ENCODE measurements around the gene BPHL.

- TF ChIP-seq YY1 (IDR thresholded peaks at IDR 0.05; ENCODE audit: insufficient read depth, insufficient read length) (no peak), ZNF274 (IDR thresholded peaks at IDR 0.05; ENCODE audit: low read depth, low read length) (no peak), SUZ12 (IDR thresholded peaks at IDR 0.05; ENCODE audit: extremely low read depth, insufficient read depth, insufficient read length) (no peak)
These were observed 45.7 kb upstream of the BPHL start for GRCh38 chr6:3072798-3073197.
